D341Med (cell line): ENCODE results near the gene ADAM10.
A peak's percentile ranks its signal among the peaks of the same experiment; 100 is the strongest.
"Not testable (repeated sequence)": the region's sequence is repeated elsewhere in the genome, so short reads cannot be mapped to it uniquely, and the experiment has no call there.

Source experiments
- DNase-seq: peaks from one replicate; pipeline ENCODE4 v3.0.0; 2012; ENCODE audit warnings: low spot score

Gene ADAM10, protein sequence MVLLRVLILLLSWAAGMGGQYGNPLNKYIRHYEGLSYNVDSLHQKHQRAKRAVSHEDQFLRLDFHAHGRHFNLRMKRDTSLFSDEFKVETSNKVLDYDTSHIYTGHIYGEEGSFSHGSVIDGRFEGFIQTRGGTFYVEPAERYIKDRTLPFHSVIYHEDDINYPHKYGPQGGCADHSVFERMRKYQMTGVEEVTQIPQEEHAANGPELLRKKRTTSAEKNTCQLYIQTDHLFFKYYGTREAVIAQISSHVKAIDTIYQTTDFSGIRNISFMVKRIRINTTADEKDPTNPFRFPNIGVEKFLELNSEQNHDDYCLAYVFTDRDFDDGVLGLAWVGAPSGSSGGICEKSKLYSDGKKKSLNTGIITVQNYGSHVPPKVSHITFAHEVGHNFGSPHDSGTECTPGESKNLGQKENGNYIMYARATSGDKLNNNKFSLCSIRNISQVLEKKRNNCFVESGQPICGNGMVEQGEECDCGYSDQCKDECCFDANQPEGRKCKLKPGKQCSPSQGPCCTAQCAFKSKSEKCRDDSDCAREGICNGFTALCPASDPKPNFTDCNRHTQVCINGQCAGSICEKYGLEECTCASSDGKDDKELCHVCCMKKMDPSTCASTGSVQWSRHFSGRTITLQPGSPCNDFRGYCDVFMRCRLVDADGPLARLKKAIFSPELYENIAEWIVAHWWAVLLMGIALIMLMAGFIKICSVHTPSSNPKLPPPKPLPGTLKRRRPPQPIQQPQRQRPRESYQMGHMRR

DNA sequence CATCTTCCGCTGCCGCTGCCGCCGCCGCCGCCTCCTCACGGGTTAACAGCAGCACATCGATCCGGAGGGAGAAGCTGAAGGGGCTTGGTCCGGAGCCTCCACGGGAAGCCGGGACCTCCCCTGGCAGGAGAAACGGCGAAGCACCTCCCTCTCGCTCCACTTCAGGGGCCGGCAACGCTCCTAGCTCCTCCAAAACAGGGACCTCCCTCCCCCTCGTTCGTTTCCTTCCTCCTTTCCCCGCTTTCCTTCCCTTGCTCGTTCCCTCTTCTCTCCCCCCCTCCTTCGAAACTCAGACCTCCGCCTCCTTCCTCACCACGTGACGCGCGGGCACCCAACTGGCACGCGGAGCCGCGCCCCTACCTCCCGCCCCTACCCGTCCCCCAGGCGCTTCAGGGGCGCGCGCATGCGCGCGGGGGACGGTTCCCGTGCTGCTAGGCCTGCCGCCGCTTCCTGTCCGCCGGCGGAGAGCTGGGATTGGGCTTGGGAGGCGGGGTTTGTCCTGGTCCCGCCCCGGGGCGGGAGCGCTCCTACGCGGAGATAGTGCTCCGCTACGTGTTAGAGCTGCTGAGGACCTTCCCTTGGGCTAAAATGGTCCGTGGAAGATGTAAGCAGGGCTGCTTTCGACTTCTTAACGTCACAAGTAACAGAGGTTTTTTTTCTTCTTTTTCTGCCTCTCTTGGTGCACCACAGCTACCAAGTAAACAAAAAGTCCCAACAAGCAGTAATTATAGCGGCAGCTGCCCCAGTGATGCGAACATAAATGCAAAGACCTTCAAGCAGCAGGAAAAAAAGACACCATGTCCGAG lies at the start of gene ADAM10:
ADAM10 (minus strand) TSS at position 176 of the 806 bp plus-strand sequence; CDS start at position 3, 173 bp downstream.
- peak; percentile 100 for DNase-seq

DNA sequence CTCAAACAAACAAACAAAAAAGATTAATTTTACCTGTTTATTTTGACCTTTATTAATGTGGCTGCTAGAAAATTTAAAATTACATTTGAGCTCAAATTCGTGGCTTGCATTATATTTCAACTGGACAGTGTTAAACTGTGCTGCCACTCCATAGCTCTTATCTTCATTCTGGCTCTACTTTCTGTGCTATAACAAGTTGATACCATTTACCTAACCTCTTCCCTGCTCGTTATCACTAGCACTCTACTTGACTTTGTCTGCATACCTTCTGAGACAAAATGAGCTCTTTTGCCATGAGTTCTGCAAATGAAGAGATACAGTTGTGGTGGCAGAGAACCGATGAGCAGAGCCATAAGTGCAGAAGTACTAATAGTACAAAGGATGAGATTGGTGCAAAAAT lies 48.0 kb upstream of the ADAM10 start:
- DNase-seq, result no peak

DNA sequence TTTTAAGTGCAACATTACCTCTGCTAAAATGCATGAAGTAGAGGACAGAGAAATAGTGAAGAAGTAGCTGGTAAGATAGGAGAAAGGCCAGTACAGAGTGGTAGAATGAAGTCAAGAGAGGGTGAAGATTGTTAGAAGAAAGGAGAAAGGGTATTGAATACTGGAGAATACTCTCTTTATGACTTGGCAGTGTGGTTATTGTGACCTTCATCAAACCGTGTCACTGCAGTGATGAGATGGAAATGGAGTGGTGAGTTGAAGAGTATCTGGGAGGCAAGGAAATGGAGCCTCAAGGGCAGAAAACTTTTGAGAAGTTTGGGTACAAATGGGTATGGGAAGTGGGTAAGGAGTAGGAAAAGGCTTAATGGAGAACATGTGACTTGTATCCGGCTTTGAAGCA lies 46.3 kb upstream of the ADAM10 start:
- DNase-seq, result no peak

DNA sequence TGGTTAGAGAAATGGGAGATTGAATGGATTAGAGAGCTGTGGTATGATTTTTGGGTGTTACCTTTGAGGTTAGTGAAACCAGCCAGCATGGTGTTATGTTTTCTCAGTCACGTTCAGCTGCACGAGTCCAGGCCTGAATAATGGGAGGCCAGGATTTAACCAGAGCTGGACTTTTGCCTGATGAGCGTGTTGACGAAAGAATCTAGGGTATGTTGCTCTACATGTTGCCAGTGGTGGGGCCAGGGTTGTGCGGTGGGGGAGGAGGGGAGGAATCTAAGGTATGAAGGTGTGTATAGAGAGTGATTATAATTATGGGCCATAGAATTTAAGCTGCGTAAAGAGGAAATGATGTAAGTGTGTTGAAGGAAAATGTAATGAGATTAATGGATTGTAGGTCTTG lies 44.4 kb upstream of the ADAM10 start:
- DNase-seq, result peak; percentile 30

DNA sequence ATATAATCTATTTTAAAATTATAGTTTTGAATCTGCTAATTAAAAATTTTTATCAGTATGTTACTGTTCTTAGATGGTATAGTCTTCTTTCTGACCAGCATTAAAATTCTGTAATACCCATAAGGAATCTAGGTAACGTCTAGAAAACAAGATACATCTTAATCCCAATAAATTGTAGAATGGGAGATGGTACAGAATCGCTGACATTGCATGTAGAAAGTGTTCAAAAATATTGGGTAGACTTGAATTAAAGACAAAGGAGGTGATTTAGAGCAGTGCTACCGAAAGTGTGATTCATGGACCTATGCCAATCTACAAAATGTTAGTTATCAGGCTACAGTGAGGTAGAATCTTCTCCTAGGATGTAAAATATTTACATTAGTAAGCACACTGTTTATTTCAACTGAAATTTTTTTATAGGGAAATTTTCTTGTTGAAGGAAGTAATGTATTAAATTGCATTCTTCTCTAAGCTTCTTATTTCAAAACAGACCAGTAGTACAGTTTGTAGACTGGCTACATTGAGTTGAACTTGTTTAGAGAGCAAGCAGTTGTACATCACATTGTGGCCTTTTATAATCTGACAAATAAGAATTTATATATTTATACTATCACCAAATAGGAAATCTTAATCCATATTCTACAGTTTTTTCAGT lies 38.7 kb upstream of the ADAM10 start:
- no peak for DNase-seq

DNA sequence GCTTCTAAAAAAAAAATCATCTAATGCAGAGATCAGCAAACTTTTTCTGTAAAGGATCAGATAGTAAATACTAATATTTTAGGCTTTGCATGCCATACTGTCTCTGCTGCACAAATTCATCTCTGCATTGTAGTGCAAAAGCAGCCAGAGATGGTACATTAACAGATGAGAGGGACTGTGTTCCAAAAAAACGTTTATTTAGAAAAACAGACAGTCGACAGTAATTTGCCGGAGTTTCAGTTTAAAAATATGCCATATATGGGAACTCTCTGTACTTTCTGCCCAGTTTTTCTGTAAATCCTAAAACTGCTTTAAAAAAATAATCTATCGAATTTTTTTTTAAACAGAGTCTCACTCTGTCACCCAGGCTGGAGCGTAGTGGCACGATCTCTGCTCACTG lies 35.8 kb upstream of the ADAM10 start:
- no peak for DNase-seq

DNA sequence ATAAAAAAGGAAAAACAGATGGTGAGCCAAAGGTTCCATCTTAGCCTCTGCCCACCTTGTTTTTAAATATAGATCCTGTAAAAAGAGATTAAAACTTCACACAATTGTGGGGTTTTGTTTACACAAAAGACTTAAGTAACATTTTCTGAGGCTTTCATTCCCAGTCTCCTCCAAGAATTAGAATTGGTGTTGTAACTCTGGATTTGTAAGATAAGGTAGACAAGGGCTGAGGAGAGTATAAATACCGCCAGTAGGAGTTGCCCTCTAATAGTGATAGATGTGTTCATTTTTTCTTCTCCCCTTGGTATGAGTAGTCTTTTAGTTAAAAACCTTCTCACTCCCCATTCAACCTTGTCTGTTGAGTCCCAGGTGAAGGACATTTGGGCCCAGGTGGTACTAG lies 30.0 kb upstream of the ADAM10 start:
- DNase-seq, result no peak

DNA sequence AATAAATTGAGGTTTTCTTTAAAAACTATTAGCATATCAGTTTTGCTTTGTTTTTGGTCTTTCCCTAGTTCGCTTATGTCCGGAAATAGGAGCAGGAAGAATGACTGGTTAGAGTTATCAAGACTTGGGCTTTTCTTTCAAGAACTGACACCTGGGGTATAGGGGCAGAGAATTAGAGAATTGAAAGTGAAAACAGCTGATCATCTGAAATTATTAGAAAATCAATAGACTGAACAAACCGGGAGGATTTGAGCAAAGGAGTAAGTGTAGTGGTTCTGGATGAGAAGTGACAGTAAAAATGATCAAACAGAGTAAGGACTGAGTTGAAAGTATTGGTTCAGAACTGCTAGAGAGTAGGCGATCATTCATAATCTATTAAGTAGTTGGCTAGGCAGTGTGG lies 27.6 kb upstream of the ADAM10 start:
- no peak for DNase-seq

DNA sequence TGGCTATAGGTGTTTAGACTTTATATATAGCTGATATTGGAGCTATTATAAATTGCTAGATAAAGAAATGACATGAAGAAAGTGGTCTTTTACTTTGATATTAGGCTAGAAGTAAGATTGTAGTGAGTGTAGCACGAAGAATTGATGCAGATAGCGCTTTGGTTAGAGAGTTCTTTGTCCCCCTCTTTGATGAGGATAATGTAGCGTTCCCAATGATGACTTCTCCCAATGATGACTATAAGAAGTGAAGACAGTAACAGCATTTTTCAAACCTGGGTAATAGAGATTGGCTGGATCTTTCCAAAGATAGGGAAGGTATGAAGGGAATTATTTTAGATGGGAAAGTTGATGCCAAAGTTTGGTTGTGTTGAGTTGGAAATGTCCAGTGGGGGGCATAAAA lies 25.9 kb upstream of the ADAM10 start:
- no peak for DNase-seq

DNA sequence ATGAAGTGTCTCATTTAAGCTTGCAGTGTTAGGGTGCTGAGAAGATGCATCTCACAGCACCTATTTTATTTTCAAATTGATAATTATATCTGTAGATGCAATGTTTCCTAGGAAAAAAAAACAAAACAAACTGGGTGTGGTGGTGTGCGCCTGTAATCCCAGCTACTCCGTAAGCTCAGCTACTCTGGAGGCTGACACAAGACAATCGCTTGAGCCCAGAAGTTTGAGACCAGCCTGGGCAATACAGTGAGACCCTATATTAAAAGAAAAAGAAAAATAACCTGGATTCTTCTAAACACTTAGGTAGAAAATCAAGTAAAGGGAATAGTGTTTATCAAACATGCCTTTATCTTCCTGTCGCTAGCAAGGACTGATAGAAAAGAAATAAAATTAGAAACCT lies 23.5 kb upstream of the ADAM10 start:
- DNase-seq, result no peak

DNA sequence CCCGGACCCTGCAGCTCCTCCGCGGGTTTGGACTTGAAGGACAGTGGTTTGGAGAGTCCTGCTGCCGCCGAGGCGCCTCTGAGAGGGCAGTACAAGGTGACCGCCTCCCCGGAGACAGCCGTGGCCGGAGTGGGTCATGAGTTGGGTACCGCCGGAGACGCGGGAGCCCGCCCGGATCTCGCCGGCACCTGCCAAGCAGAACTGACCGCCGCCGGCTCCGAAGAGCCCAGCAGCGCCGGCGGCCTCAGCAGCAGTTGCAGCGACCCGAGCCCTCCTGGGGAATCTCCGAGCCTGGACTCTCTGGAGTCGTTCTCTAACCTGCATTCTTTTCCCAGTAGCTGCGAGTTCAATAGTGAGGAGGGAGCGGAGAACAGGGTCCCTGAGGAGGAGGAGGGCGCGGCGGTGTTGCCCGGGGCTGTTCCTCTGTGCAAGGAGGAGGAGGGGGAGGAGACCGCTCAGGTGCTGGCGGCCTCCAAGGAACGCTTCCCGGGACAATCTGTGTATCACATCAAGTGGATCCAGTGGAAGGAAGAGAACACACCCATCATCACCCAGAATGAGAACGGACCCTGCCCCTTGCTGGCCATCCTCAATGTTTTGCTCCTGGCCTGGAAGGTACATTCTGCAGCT lies 22.2 kb upstream of the ADAM10 start:
- DNase-seq, result peak; percentile 63

DNA sequence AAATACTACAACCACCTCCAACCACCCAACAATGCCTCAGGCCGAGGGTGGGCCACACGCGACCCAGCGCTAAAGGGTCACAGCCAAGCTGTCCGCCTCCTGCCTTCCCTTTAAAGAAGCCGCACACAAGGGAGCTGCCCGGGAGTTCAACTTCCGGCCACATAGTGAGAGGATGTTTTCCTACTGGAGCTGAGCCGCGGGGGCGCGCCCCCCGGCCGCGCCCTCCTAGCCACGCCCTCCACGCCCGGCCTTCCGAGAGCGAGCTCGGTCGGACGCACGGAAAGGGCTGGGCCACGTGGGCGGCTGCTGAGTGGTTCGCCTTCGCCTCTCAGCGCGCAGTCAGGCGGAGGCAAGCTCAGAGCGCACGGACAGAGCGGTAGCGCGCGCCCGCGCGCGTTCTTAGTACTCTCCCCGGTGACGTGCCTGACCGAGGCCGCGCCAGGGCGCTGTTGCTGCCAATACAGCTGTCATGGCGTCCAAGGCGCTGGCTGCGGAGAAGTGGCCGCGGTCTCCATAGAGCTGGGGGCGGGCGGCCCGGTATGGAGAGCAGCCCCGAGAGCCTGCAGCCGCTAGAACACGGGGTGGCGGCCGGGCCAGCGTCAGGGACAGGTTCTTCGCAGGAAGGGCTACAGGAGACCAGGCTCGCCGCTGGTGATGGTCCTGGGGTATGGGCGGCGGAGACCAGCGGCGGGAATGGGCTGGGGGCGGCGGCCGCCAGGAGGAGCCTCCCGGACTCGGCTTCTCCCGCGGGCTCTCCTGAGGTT lies 21.5 kb upstream of the ADAM10 start, which contains the start of gene MINDY2:
MINDY2 (plus strand) TSS at position 446 of the 764 bp plus-strand sequence; CDS start at position 540, 94 bp downstream.
- DNase-seq, result peak; percentile 96

DNA sequence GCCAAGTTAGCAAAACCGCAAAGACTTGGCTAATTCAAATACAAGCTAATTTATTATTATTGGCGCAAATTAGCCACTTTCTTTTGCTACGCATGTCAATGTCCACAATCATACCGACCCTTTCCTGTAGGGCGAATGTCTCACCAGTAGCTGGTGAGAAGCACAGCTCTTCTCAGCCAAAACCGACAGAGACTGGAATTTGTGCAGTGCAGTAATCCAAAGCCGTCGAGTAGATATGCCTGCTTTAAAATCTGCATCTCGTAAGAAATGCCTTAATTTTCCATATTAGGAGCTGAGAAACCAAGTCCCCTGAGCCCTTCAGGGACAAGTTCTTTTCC lies 21.0 kb upstream of the ADAM10 start:
- DNase-seq, result no peak

DNA sequence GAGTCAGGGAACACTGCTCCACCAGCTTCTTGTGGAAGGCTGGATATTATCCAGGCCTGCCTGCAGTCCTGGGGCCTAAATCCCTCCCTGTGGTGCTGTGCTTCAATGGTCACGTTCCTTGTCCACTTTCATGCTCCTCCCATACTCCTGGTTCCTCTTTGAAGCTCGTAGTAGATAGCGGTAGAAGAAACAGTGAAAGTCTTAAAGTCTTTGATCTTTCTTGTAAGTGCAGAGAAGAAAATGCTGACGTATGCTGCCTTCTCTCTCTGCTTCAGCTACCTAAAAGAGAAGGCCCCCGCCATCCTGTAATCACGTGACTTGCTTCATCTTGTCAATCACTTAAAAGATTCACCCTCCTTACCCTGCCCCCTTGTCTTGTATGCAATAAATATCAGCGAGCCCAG lies 19.1 kb upstream of the ADAM10 start:
- not testable (repeated sequence) for DNase-seq

DNA sequence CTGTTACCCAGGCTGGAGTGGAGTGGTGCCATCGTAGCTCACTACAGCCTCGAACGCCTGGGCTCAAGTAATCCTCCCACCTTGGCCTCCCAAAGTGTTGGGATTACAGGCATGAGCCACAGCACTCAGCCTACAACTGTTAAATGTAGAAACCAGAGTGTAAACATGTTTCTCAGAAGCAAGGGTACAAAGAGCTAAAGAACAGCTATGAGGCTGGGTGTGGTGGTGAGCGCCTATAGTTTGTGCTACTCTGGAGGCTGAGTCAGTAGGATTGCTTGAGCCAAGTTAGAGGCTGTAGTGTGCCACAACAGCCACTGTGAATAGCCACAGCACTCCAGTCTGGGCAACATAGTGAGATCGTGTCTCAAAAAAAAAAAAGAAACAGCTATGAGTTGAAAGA lies 16.8 kb upstream of the ADAM10 start:
- no peak for DNase-seq

DNA sequence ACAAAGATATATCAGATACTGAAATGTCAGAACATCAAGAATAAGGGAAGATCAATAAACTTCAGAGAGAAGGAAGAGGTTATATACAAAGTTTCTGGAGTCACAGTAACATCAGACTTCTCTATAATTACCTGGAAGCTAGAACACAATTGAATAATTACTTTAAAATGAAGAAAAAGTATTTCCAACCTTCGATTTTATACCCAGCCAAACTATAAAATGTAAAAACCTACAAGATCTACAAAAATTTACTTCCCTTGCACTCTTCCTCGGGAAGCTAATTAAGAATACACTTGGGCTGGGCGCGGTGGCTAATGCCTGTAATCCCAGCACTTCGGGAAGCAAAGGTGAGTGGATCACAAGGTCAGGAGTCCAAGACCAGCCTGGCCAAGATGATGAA lies 15.0 kb upstream of the ADAM10 start:
- DNase-seq, result no peak

DNA sequence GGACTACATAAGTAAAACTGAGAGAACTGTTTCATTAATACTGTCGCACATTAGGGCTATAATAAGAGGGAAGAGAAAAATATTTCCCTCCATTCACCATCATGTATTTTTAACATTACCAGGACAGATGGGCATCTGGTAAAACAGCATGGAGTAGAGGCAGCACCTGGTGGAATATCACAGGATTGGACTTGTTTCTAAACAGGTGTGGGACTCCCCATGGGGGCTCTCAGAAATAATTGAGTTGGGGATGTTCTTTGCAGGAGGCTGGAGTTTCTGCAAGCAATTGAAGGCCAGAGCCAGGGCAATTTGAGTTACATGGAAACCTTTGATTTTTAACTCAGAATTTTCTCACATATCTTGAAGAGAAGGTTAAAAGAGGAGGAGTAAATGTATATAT lies 13.2 kb upstream of the ADAM10 start:
- DNase-seq, result no peak

DNA sequence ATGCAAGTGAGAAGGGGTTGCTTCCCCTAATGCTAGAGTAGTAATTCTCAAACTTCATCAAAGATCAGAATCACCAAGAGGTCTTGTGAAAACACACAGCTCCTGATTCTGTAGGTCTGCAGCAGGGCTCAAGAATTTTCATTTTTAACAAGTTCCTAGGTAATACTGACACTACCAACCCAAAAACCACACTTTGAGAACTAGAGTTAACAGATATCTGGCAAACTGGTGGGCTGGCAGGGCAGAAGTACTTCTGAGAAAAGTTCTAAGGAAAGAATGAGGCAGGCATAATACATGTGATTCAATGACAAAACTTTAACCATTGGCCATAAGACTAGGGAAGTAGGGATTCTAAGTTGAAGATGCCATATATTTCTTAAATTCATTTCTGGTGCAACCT lies 12.8 kb upstream of the ADAM10 start:
- DNase-seq, result no peak

DNA sequence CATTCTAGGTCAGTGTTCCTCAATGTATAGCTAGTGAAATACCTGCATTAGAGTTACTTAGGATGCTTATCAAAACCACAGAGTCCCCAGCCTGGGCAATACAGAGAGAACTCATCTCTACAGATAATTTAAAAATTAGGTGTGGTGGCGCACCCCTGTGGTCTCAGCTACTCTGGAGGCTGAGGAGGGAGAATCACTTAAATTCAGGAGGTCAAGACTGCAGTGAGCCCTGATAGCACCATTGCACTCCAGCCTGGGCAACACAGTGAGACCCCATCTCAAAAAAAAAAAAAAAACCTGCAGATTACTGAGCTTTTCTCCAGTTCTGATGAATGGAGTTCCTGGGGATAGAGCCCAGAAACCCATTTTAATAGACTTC lies 11.5 kb upstream of the ADAM10 start:
- no peak for DNase-seq

DNA sequence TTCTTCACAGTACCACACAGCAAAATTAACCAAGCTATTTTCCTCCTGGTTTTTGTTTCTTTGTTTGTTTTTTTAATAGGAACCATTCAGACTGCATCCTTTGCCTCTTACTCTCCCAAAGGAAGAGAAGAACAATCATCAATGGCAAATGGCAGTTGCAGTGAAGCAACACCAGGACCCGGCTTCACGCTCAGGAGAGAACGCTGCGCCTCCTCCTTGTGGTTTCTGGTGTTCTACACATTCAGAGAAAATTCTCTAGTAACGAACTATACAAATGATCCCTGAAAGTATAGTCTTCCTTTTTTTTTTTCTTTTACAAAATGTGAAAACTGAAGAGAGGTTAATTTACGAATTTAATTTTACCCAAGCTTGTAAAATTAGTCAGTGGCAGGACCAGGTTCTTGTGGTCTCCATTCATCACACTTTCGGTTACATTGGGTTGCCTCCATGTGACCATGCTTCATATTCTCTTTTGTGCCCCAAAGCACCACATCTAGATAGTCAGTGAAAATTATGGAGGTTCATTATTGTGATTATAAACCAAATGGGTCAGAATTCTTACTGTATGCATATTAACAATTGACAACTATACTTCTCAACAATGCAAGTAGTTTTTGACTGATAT lies 11.0 kb upstream of the ADAM10 start:
- DNase-seq, result peak; percentile 23
